OCI-LY3 (cell line): Measurements from ENCODE around the gene SF3B1.

Experiments
- CTCF ChIP-seq: fragments of 200-600, 300-600 bp; sonication (generic); IDR thresholded peaks from 2 replicates; pipeline ENCODE4 v1.5.1; 2014; ENCODE audit warnings: antibody characterized with exemption, low read length, low read depth
- EZH2phosphoT487 ChIP-seq: fragments of 200-600 bp; shearing (Covaris generic); IDR thresholded peaks from 2 replicates; pipeline ENCODE4 v1.6.1; 2018; ENCODE audit warnings: antibody characterized with exemption, mixed run types, low read depth

GRCh38 chr2:197368412-197368811, 66.4 kb downstream of the SF3B1 start:
- TF ChIP-seq CTCF (no peak), EZH2phosphoT487 (no peak)
